ENCODE measurements around the gene ABTB2. TPM values are rescaled to one million over a fixed set of nuclear protein-coding genes. Genes with fewer than 3 reads are reported as not detected.

Gene ABTB2
- total RNA-seq: 68.6 and 73.0 TPM in 2 replicates

DNA sequence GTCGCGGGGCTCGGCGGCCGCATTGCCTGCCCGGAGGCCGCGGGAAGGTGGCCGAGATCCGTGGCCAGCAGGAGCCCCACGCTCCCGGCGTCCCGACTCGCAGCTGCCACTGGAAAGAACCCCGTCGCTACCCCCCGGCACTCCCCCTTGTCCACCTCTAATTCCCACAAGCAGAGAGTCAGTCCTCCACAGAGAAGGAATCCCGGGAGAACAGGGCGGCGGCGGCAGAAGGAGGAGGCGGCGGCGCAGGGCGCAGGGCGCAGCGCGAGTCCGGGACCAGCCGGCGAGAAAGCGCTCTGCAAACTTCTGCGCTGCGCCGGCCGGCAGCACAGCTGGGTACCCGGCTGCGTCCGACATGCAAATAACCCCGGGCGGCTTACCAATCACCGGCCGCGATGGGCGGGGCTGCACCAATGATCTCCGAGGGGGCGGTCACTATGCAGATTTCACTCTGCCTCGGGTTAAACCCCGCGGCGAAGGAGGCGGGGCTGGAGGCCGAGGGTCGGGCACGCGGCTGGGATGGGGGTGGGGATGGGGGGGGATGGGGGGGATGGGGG lies at the start of gene ABTB2:
ABTB2 (minus strand) TSS at position 310 of the 557 bp plus-strand sequence.
- peak; percentile 87 for ATAC-seq (ENCODE audit: low read depth)
- H3K4me3 Mint-ChIP-seq: peak within 1 kb of the TSS; percentile 88
- TF ChIP-seq, protein P1, sequence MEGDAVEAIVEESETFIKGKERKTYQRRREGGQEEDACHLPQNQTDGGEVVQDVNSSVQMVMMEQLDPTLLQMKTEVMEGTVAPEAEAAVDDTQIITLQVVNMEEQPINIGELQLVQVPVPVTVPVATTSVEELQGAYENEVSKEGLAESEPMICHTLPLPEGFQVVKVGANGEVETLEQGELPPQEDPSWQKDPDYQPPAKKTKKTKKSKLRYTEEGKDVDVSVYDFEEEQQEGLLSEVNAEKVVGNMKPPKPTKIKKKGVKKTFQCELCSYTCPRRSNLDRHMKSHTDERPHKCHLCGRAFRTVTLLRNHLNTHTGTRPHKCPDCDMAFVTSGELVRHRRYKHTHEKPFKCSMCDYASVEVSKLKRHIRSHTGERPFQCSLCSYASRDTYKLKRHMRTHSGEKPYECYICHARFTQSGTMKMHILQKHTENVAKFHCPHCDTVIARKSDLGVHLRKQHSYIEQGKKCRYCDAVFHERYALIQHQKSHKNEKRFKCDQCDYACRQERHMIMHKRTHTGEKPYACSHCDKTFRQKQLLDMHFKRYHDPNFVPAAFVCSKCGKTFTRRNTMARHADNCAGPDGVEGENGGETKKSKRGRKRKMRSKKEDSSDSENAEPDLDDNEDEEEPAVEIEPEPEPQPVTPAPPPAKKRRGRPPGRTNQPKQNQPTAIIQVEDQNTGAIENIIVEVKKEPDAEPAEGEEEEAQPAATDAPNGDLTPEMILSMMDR (IDR thresholded peaks at IDR 0.05): no peak
- ChIA-PET POLR2A (interaction anchor here (0.6 to 6.8 kb wide), 37 partner anchors 11 to 361 kb away, joined by 3 to 123 read pairs (median 4); partner anchors contain the start of genes CAPRIN1, CAT and NAT10), CTCF (interaction anchor here (0.8 to 5.1 kb wide), 12 partner anchors 119 to 501 kb away, joined by 3 to 100 read pairs (median 4); partner anchors contain the start of gene NAT10)
- peaks cover 17% of the 10 kb centered on the region for H3K27me3 Mint-ChIP-seq
- peak within 1 kb of the TSS; percentile 86 for H3K27ac Mint-ChIP-seq
- peaks cover 36% of the 10 kb centered on the region for H3K36me3 Mint-ChIP-seq (ENCODE audit: low read depth)
- peaks cover 39% of the 10 kb centered on the region for H3K4me1 Mint-ChIP-seq
- no peaks in the 10 kb centered on the region for H3K9me3 Mint-ChIP-seq
- peak; percentile 94 for DNase-seq
- intact Hi-C loops (cut with micrococcal nuclease): loop anchor here (1.0 to 5.0 kb wide), 11 partner anchors 82 to 1035 kb away; partner anchors contain the start of genes C11orf91 and NAT10

DNA sequence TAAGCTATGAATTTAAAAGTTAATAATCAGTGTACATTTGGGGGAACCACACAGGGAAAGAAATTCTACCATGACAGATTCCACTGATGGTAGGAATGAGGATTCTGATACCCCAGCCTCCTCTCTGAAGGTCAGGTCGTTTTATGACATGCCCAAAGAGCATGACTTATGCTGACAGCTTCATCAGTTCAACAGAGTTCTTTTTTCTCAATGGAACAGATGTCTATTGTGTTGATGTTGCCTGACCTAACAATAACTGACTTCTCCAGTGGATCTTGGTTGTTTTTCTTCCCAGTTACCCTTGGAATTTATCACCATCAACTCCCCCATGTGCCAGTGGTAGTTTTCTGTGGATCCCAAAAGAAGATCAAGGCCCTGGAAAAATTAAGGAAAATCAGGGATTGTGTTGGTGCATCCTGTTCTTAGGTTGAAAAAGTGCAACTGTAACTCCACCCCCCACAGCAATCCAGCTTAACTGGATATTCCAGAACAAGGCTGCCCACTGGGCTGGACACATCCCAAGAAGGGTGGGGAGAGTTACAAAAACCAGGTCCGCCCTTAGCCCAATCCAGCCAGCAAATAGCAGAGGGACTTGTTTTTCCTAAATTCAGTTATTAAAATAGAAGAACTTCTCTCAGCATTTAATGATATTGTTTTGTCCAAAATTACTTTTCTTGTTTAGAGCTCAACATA lies 49.5 kb upstream of the ABTB2 start:
- TF ChIP-seq, protein P1 (IDR thresholded peaks at IDR 0.05): no peak
- no peaks in the 10 kb centered on the region for H3K36me3 Mint-ChIP-seq (ENCODE audit: low read depth)
- no peak overlapping the region for H3K4me3 Mint-ChIP-seq
- no peak overlapping the region for H3K27ac Mint-ChIP-seq
- peaks cover 18% of the 10 kb centered on the region for H3K27me3 Mint-ChIP-seq
- peaks cover 3% of the 10 kb centered on the region for H3K4me1 Mint-ChIP-seq
- intact Hi-C loops (cut with micrococcal nuclease): no loop called here
- DNase-seq: no peak
- ChIA-PET CTCF (no interaction called here), POLR2A (no interaction called here)
- peaks cover 5% of the 10 kb centered on the region for H3K9me3 Mint-ChIP-seq
- ATAC-seq (ENCODE audit: low read depth): no peak

DNA sequence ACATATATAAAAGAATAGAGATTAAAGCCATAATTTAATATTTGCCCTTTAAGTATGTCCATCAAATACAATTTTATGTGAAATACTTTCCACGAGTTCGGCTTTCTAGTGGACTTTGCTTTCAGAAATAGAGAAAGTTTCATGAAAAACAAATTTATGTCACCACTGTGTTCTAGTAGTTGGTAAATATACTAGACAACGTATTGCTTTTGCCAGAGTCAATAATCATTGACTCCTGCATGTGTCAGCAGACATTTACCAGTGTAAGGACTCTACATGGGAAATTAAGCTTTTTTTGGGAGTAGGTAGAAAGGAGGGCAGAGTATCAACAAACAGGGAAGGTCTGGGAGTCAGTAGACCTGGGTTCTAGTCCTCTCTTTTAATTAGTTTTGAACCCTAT lies 48.6 kb upstream of the ABTB2 start:
- ChIA-PET POLR2A (no interaction called here), CTCF (no interaction called here)
- no peaks in the 10 kb centered on the region for H3K36me3 Mint-ChIP-seq (ENCODE audit: low read depth)
- no peak overlapping the region for H3K27ac Mint-ChIP-seq
- TF ChIP-seq, protein P1 (IDR thresholded peaks at IDR 0.05): no peak
- H3K4me3 Mint-ChIP-seq: no peak overlapping the region
- no peaks in the 10 kb centered on the region for H3K9me3 Mint-ChIP-seq
- intact Hi-C loops (cut with micrococcal nuclease): no loop called here
- DNase-seq (no peak), ATAC-seq (ENCODE audit: low read depth) (no peak)
- peaks cover 18% of the 10 kb centered on the region for H3K27me3 Mint-ChIP-seq
- peaks cover 3% of the 10 kb centered on the region for H3K4me1 Mint-ChIP-seq

DNA sequence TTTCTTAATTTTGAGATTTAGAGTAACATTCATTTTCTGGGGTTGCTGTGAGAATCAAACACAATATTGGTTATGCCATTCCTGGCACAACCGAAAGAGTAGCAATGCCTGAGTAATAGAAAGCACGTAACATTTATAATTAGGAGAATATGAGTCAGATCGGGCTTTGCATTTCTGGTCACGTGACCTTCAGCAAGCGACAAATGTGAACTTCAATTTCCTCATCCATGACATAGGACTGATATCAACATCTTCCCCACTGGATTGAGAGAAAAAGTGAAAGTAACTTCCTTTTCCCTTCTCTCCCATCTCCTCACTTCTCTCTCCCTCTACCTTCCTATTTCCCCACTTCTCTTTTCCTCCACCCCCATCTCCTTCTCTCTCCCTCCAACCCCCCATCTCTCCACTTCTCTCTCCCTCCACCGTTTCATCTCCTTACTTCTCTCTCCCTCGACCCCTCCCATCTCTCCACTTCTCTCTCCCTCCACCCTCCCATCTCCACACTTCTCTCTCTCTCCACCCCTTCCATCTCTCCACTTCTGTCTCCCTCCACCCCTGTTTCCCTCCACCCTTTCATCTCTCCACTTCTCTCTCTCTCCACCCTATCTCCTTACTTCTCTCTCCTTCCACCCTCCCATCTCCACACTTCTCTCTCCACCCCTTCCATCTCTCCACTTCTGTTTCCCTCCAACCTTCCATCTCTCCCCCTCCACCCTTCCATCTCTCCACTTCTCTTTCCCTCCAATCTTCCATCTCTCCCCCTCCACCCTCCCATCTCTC lies 47.5 kb upstream of the ABTB2 start:
- DNase-seq (no peak), ATAC-seq (ENCODE audit: low read depth) (no peak)
- Mint-ChIP-seq H3K4me1 (peaks cover 3% of the 10 kb centered on the region), H3K27me3 (peaks cover 15% of the 10 kb centered on the region), H3K4me3 (no peak overlapping the region), H3K27ac (no peak overlapping the region), H3K9me3 (no peaks in the 10 kb centered on the region), H3K36me3 (ENCODE audit: low read depth) (no peaks in the 10 kb centered on the region)
- TF ChIP-seq, protein P1 (IDR thresholded peaks at IDR 0.05): no peak
- ChIA-PET CTCF (no interaction called here), POLR2A (no interaction called here)
- intact Hi-C loops (cut with micrococcal nuclease): no loop called here

DNA sequence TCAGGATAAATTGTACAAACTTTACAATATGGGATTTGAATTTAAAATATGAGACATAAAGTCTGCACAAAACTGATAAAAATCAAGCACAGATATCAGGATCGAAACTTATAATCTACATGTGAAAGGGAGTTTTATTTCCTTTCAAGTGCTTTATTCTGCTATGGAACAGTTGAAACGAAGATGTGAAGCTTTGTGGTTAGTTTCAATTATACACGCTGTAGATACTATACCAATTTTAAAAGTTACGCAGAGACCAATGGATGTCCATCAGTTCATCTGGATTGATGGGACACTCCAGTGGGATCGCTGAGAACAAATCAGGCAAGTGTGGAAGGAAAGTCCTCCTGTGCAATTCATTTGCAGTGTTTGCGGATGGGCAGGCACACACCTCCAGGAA lies 46.5 kb upstream of the ABTB2 start:
- Mint-ChIP-seq H3K27ac (no peak overlapping the region), H3K9me3 (no peaks in the 10 kb centered on the region), H3K4me1 (peaks cover 3% of the 10 kb centered on the region), H3K4me3 (no peak overlapping the region), H3K36me3 (ENCODE audit: low read depth) (no peaks in the 10 kb centered on the region), H3K27me3 (peaks cover 13% of the 10 kb centered on the region)
- ATAC-seq (ENCODE audit: low read depth): no peak
- ChIA-PET CTCF (no interaction called here), POLR2A (no interaction called here)
- TF ChIP-seq, protein P1 (IDR thresholded peaks at IDR 0.05): no peak
- DNase-seq: no peak
- intact Hi-C loops (cut with micrococcal nuclease): no loop called here

Data from activated B cell treated with CpG ODN at 0.5 μM for 24 hours (primary cell).